COLO829 (cell line): ENCODE measurements around the gene LYZL4.

ENCODE experiments used
- DNase-seq: peaks from one replicate; pipeline ENCODE4 v3.0.0; 2012; ENCODE audit warnings: low spot score

LYZL4 gene

GRCh38 chr3:42425736-42426407 is 15.5 kb upstream of the LYZL4 start:
- DNase-seq = no peak

DNA sequence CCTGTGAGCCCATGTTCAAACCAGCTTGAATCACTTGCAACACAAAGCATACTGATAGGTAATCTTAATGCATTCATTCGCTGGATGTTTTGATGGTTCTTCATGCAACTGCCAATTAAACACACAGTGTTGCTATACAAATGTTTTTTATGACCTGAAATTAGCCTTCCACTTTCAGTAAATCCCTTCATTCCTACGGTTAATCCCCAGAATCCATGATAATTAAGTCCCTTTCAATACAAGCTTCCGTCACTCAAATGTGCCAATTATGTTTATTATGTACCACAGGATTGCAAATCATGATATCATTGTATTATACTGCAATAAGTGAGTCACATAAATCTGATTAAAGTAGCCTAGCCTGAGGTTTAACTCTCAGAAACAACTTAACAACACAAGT is 14.5 kb upstream of the LYZL4 start:
- no peak for DNase-seq

DNA sequence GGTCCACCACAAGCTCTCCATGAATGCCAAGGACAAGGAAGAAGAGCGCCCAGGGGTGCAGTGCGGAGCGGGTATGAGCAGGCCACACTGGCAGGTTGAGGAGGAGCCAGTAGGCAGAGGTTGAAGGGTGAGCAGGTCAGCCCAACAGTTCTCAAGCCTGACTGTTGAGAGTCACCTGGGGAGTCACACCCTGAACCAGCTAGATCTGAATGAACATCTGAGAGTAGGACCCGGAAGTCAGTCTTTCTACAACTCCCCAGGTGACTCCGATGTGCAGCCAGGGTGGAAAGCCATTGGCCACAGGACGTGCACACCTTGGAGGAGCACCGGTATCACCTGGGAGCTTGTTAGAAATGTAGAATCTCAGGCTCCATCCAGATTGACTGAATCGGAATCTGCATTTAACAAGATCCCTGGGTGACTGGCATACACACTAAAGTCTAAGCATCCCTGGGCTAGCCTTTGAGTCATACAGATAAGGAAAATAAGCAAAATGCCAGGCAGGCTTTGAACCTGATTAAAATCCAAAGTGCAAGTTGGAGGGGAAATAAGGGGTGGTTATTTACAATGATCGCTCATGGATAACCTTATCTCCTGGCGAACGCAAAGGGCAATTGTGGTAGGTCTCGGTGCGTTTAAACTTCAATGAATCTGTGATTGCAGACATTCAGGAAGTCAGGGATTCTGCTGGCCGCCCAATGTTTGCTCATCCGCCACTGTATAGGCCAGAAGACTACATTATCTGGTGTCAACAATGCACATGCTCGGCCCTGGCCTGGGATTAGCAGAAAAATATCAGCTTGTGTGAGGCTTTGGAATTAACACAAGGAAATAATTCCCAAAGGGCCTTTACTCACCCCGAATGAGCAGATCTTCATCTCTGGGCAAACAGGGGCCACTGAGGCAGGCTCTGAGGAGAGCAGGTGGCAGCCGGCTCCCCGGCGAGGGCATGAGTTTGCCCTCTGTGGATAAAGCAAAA is 11.7 kb upstream of the LYZL4 start:
- no peak for DNase-seq

- DNase-seq = no peak
Observed at GRCh38 chr3:42419563-42419962, 9.2 kb upstream of the LYZL4 start.

DNA sequence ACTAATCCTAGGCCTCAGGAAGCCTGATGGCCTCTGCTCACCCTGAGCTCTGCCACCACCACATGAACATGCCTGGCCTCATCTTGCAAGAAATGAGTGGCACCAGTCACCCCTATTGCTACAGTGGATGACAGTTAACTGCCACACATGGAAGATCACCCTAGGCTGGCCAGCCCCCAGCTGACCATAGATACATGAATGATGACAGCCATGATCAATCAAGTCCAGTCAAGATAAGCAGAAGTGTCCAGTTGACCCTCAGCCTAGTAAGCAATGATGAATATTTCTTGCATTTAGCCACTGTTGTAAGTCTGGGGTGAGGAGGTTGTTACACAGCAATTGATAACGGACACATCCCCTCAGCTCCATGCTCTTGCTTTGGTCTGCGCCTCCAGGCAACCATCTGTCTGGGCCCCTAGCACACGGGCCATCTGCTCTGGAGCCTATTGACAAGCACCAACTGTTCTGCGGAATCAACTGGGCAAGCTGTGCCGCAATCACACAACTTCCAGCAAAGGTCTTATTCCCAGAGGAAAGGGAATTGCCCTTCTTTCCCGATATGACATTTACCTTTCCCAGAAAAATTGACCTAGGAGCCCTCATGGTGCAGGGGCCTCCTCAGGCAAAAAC is 2.2 kb upstream of the LYZL4 start:
- DNase-seq = no peak

DNA sequence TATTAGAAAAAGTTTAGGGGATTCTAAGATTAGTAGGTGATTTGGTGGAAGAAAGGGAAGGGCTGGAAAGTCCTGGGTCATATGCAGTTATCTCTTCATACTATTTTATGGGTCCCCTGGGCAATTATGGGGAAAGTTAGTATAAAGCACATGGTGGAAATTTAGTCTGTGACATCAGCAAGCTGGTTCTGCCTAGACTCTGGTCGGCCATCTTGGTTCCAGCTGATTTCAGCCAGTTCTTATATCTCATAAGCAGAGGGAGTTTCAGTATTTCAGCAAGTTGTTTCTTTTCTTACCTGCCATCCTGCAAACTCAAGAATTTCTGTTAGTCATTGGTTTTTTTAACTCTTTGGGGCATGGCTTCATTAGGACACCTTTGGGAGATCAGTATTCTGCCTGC is 1.0 kb upstream of the LYZL4 start:
- DNase-seq = no peak

DNA sequence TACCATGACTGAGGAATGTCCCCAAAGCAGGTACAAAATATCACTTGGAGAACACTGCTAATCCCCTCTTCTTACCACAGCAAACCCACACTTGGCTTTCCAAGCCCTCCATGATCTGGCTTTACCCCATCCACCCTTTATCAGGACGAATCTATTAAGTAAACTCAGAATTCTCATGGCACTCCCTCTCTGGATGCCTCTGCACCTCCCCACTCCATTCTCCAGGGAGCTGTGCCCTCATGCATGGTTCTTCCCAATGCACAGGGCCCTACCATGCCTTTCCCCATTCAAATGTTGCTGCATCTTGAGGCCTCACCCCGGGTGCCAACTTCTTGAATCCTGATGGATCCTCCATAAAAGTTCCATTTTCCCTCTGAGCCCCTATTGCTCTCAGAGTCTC is 2.3 kb downstream of the LYZL4 start:
- no peak for DNase-seq

- DNase-seq = no peak
Observed at GRCh38 chr3:42406727-42407450, 3.5 kb downstream of the LYZL4 start.

- DNase-seq = no peak
Observed at GRCh38 chr3:42405857-42406256, 4.6 kb downstream of the LYZL4 start.

DNA sequence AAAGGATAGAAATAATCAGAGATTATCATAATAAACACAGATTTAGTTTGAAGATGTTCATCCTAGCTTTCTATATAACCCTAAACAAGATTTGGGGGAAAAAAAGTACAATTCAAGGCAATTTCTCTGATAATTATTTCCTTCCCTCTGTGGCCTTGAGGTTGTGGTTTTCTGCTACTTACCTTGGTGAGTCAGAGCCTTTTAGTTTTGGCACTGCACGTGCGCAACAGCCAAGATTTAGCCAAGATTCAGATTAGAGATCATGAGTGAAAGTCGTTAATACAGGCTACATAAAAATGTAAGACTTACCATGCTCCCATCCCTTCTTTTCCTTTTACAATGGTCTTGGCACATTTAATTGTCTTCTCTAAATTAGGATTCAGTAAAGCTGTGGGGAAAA is 6.7 kb downstream of the LYZL4 start:
- DNase-seq = no peak

- DNase-seq = peak; percentile 14
Observed at GRCh38 chr3:42402394-42403096, 7.9 kb downstream of the LYZL4 start.

DNA sequence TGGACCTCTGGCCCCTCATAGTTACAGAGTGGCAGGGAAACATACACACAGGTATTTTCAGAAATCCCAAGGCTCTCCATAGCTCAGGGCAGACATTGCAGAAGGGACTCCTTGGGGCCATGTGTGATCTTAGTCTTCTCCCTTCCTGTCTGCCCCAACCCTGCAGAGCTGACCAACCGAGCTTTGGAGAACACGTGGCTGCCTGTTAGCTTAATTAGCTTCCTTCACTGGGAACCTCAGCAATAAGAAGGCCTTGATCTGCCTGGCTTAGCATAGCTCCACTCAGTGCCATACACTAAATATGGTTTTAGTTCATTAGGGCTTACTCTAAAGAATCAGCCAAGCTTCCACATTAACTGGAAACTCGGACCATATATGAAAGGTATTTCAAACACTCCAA is 12.3 kb downstream of the LYZL4 start:
- no peak for DNase-seq

DNA sequence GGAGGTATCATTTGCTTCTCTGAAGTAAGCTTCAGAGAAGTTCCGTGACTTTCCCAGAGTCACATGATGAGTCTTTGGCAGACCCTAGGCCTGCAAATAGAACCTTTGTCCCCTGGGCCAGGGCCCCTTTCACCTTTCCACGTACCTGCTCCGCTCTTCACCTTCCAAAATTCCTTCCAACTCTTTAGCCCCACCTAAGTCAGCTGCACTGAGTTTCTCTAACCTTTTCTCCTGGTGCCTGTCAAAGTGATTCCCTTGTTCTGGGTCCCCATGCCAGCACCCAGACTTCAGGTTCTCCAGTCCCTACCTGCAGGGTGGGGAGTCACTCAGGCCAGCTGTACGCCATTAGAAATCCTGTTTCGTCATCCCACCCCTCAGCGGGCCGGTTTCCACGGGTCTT is 12.8 kb downstream of the LYZL4 start:
- DNase-seq = no peak

- no peak for DNase-seq
Observed at GRCh38 chr3:42394579-42395288, 15.7 kb downstream of the LYZL4 start.

DNA sequence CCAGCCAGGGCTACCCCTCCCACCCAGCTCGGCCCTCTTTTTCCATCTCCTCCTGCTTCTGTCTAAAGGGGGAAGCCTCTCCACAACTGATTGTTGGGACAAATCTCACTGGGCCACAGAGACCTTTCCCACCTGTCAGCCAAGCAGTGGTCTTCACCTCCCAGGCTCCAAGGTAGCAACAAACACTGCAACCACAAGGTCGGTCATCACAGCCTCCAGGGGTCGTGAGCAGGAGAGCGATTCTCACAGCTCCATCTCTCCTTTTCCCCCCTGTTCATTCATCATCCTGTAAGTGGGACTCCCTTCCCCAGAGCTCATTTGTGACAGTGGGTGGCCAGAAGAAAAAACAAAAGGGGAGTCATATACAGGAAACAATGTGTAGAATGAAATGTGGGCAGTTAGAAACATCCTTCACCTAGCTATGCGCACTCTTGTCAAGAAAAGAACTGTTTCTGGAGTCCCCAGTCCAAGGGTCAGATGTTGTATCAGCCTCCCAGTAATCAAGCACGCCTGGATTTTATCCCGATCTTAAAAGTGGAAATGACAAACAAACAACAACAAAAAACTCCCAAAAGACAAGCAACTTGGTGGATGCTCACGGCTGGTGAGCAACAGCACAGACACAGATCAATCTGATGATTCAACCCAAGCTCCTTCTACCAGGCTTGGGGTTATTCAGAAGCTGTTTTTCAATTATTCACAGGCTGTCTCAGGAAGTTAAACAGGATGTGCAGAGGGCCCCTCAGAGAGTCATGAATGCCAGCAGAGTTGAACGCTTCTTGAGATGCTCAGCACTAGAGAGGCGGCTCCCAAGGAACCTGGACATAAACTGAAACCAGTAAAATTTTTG is 22.4 kb downstream of the LYZL4 start:
- DNase-seq = no peak

- no peak for DNase-seq
Observed at GRCh38 chr3:42381551-42382082, 28.8 kb downstream of the LYZL4 start.

DNA sequence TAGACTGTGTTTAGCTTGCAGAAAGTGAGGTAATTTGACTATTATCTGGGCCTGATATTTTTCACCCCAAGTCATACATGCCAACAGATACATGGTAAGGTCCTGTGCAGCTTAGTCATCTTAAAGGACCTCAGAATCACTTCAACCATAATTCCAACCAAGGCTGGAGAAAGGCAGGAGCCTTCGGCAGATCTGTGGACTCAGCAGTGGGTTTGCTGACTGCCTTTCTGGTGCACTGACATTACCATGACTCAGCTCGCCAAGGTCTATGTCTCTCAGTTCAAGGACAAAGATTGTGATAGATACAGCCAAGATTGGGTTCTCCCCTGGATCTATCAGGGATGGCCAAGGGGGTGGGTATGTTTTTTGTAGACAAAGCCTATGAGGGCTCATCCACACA is 32.7 kb downstream of the LYZL4 start:
- no peak for DNase-seq

DNA sequence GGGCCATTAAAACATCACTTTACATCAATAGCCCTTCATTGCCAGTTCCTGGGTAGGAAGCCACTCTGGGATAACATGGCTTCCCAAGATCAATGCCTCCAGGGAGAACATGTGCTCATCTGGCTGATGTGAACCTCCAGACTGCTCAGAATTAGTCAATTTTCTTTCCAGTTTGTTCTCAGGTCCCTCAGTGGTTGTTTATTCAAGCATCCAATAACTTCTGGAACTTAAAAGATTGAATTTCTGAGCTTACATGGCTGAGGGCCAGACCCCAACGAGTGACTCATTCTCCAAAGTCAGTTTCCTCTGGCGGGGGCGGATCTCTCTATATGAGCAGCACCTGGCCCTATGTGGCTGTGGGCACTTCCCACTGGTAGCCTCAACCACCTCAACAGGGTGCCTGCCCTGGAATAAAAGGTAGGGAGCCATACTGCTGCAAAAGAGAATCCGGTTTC is 34.0 kb downstream of the LYZL4 start:
- DNase-seq = peak; percentile 24

GRCh38 chr3:42375121-42375800 is 35.1 kb downstream of the LYZL4 start:
- no peak for DNase-seq
